NCI-H128 (cell line): ENCODE measurements around the gene DENND5B.
"Not testable (repeated sequence)": the region's sequence is repeated elsewhere in the genome, so short reads cannot be mapped to it uniquely, and the experiment has no call there.

Source experiments
- DNase-seq: peaks from one replicate; lab custom pipeline; 2025; ENCODE audit not compliant: unreplicated experiment; lab: John Stamatoyannopoulos, UW

DENND5B gene

DNA sequence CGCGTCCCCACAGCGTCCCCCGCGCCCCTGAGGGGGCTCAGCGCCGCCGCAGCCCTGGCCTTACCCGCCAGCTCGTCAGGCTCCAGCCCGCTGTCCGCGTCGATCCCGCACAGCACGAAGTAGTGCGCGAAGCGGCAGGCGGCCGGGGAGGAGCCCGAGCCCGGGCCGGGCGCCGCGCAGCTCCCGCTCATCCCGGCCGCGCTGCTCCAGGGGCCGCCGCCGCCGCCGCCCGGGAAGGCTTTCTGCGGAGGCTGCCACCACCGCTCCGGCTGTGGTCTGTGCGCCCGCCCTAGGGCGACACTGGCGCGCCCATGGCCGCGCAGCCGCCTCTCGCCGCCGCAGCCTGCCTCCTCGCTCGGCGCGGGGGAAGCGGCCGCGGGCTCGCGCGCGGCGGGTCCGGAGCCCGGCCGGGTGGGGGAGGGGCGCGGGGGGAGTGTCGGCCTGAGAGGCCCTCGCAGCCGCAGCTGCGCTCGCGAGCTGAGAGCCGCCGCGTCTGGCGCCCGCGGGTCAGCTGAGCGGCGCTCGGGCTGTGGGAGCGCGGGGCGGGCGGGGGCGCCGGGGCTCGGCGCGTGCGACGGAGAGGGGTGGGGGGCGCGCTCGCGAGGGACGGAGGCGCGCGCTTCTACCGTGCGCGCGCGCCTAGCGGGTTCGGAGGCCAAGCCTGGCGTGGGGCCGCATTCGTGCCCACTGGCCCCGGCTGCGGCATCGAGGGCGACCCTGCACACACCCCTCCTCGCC lies at the start of gene DENND5B:
Gene DENND5B, minus strand, starts transcription at position 495 of the 738 bp plus-strand sequence. Its CDS starts 304 bp downstream, at position 191.
- DNase-seq: peak; percentile 38

DNA sequence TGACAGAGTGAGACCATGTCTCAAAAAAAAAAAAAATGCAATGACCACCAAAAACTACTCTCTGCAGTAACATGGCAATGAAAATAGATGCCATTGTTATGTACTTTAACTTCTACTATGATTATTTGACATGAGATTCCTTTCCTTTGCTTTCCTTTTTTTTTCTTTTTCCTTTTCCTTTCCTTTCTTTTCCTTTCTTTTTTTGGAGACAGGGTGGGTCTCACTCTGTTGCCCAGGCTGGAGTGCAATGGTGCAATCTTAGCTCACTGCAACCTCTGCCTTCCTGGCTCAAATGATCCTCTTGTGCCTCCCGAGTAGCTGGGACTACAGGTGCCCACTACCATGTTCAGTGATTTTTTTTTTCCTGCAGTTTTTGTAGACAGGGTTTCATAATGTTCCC lies 43.7 kb upstream of the DENND5B start:
- DNase-seq: no peak

DNA sequence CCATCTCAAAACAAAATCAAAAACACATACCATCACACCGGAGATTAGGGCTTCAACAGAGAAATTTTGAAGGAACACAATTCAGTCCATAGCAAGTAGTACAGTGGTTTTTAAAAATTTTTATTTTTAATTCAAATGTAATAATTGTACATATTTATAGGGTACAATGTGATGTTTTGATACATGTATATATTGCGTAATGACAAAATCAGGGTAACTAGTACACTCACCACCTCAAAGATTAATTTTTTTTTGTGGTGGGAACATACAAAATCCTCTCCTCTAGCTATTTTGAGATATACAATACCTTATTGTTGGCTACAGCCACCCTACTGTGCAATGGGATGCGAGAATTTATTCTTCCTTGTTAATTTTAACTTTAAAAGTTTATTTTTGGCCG lies 42.5 kb upstream of the DENND5B start:
- no peak for DNase-seq

DNA sequence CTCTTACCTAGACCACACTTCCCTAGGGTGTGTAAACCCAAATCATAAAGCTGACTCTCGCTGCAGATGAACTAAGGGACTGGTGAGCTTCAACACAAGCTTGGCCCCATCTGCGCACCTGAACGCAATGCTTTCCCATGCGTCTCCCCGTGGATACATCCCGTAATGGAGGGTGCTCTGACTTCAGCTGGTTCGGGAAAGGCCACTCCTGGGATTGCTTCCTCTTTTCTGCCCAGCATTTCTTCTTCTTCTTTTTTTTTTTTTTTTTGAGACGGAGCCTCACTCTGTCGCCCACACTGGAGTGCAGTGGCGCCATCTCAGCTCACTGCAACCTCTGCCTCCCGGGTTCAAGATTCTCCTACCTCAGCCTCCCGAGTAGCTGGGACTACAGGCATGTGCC lies 40.9 kb upstream of the DENND5B start:
- DNase-seq: no peak

DNA sequence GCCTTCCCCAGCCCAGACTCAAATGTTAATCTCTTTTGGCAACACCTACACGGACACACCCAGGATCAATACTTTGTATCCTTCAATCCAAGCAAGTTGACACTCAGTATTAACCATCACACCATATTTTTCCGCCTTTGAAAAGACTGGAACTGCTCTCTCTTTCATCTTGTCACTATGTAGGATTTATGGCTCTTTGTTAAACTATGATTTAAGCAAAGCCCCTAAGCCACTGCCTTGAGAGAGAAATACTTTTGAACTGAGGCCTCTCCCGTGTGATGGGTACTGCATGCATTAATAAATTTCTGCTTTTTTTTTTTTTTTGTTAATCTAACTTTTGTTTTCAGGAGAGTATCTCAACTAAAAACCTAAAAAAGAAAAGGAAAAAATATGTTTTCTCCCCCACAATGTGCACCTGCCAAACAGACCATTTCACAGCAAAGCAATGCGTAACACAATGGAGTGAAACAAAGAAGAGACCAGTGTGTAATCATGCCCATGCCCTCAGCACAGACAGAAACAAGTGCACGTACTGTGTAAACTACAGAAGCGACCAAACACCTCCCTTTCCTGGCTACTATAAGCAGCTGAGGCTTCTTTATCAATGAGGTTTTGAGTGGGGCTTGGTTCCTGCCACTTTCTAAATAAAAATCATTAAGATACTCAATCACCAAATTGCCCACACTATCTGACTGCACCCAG lies 40.2 kb upstream of the DENND5B start:
- no peak for DNase-seq

DNA sequence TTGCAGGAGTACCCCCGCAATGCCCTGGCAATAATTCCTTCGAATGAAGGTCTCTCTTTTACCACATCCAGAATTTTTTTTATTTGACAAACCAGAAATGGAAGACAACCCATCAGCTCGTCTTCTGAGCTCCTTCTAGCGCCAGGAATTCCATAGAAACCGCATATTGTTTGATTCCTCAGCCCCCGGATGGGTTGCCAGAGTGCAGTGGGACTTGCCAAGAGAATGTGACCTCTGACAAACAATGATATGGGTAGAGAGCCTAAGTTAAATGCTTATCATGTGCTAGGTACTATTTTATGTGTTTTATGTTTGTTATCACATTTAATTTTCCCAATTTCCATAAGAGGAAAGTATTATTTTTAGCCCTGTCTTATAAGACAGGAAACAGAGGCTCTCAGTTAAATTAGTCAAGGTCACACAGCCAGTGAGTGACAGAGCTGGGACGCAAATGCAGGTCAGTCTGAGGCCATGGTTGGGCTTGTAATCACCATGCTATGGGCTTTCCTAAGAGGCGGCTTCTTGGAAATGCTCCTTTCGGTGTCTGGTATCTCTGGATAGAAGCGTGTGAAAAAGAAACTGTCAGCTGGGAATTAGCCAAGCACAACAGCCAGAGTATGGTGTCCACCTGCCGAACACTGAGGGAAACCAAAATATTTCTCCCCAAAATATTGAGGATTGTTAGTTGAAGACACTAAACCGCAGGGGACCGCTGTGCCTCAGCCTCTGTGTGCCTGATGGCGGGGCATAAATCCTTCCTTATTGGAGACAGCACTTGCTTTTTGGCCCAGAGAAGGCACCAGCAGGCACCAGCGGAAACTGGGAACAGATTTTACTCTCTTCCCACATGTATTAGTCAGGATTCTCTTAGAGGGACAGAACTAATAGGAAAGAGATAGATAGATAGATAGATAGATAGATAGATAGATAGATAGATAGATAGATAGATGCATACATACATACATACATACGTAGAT lies 39.1 kb upstream of the DENND5B start:
- no peak for DNase-seq

DNA sequence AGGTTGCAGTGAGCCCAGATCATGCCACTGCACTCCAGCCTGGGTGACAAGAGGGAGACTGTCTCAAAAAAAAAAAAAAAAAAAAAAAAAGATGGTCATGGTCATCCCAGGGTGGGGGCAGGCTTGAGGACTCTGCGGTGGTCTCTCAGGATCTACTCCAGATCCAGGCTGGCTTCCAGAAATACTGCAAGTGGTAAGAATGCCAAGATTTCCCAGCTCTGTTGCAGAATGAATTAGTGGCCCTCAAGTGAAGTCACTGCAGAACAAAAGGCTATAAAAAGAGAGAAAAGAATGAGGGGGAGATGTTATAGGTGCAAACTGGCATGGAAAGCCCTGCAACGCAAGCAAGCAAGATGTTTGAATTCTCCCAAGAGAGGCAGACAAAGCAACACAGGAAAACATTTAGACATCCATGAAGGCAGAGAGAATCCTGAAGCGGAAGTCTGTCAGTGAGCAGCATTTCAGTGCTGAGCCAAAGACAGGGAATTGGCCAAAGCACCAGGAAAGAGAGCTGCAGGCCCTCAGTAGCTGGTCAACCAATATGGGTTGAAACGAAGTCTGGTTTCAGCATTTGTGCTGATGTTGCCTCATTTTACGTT lies 36.6 kb upstream of the DENND5B start:
- DNase-seq: no peak

DNA sequence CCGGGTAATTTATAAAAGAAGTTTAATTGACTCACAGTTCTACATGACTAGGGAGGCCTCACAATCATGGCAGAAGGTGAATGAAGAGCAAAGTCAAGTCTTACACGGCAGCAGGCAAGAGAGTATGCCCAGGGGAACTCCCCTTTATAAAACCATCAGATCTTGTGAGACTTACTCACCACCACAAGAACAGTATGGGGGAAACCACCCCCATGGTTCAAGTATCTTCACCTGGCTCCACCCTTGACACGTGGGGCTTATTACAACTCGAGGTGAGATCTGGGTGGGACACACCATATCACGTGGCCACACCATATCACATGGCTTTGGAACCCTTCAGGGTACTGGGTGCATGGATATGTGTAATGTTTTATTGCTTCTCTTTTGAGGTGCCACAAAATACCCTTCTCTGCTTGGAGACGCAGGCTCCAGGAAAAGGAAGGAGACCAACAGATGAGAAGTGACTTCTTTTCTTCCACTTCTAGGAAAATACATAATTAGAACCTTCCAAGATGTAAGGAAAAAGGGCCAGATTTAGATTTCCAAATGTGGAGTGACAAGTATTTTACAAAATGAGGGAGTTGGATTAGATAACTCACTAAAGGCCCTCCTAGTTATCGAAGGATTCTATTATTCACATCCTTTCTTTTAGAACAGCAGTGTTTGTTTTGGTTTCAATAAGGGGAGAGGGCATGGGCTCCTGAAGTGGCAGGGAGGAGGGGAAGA lies 35.5 kb upstream of the DENND5B start:
- DNase-seq: no peak

DNA sequence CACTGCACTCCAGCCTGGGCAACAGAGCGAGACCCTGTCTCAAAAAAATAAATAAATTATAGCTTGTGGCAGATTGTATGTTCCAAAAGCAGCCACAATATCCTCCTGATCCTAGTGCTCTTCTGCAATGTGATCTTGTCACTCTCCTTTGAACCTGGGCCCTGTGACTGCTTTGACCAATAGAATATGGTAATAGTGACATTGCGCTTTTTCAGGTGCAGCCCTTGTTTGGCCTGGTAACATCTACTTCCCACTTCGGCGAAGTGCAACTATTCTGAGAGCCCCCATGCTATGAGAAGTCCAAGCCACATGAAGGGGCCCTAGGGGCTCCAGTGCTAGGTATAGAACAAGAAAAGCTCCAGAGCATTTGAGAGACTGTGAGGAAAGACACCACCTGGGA lies 31.1 kb upstream of the DENND5B start:
- no peak for DNase-seq

DNA sequence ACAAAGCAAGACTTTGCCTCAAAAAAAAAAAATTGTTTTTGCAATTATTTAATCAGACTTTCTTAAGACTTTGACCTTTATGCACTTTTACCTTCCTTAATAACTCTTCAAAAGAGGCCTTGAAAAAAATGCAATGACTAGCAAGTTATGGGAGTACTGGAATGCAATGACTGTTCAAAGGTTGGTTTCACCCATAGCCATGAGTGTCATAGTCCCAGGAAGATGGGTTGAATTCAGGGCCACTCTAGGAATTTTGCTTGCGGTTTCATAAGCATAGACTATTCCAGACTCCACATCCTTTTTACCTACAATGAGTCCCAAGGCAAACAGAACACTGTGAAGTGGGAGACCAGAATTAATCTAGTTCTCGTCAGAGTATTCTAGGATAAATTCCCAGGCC lies 29.4 kb upstream of the DENND5B start:
- DNase-seq: no peak

DNA sequence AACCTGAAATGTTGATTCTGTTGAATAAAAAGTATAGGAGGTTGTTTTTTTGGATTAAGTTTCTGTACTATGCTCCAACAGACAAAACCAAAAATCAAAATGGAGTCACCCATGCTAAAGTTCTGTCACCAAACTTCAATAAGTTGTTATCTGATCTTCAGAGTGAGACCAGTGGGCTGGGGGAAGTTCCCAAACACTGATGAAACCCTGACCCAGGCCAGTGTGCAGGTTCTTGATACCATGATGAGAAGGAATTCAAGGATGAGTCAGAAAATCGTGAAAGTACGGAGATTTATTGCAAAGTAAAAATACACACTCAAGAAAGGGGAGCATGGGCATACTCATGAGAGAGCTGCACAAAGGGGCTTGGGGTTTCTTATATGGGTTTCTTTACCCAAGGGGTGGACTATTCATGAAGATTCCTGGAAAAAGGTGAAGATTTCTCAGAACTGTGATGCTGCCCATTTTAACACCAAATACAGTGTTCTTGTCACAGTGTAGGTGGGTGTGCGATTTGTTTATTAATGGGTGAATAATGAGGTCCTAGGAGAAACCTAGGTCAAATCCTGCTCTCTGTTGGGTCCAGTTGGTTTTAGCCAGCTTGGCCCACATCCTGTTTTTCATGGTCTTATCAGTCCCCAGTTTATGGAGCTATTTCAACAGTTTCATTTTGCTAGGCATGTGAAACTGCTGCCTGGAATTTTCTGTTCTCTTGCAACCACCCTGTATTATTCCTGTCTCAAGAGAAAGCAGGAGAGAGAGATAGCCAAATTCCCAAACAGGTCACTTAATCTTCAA lies 27.5 kb upstream of the DENND5B start:
- no peak for DNase-seq

DNA sequence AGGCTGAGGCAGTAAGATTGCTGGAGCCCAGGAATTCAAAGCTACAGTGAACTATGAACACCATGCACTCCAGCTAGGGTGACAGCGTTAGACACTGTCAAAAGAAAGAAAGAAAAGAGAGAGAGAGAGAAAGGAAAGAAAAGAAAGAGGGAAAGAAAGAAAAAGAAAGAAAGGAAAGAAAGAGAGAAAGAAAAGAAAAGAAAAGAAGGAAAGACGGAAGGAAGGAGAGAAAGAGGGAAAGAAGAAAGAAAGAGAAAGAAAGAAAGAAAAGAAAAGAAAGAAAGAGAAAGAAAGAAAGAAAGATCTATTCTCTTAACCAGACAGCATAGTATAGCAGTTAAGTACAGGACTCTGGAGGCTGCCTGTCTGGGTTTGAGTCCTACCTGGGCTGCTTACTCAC lies 21.9 kb upstream of the DENND5B start:
- DNase-seq: no peak

DNA sequence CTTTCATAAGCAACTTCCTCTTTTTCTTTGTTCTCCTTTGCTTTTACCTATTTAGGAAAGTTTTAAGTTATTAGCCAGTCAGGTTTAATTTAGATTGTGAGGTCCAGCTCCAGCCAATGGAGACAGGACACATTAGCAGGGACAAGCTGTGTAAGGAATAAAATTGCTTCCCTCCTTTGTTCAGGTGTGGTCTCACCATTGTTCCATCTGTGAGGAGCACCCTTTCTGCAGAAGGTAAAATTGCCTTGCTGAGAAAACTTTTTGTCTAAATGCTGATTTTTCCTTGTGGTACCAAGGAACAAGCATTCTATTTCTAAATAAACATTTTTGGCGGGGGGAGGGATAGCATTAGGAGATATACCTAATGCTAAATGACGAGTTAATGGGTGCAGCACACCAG lies 17.4 kb upstream of the DENND5B start:
- not testable (repeated sequence) for DNase-seq

DNA sequence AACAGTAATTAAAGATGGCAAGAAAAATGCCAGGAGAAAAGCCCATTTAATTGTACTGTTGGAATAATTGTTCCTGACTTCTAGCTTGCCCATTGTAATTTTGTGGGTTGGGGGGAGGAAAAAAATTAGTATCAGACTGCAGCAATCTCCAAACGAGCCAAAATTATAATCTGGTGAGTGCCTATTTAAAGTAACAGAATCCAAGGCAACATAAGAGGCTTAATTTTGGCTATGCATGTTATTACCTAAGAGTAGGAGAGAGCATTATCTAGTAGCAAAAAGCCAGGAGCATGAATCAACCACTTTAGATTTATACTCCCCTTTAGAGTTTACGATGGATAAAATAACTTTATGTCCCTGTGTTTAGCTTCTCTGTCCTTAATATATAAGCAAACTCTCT lies 14.6 kb upstream of the DENND5B start:
- no peak for DNase-seq

DNA sequence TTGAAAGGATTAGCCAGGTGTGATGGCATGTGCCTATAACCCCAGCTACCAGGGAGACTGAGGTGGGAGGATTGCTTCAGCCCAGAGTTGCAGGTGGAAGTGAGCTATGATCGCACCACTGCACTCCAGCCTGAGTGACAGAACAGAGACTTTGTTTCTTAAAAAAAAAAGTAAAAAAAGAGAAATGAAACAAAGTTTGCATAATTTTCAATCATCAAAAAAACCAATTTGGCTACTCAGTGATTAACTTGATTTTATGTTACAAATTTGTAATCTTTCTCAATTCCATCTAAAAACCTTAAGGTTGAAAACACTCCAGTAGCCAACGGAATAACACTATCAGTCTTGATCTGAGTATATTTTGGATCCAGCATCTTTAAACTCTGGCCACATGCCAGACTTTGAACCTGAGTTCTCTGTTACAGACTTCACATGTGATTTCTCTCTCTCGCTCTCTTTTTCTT lies 12.6 kb upstream of the DENND5B start:
- no peak for DNase-seq

DNA sequence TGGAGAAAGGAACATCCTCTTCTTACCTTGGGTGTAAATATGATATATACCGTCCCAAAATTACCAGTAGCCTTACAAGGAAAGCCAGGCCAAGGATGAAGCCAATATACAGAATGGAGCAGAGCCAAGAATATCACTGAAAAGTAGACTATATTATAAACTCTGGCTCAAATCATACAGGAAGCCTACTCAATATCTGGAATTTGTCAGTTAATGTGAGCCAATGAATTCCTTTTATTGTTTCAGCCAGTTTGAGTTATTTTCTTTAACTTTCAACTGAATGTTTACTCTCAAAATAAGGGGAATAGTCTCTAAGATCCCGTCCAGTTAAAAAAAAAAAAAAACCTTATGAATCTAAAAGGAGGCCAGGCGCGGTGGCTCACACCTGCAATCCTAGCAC lies 9.8 kb upstream of the DENND5B start:
- no peak for DNase-seq

DNA sequence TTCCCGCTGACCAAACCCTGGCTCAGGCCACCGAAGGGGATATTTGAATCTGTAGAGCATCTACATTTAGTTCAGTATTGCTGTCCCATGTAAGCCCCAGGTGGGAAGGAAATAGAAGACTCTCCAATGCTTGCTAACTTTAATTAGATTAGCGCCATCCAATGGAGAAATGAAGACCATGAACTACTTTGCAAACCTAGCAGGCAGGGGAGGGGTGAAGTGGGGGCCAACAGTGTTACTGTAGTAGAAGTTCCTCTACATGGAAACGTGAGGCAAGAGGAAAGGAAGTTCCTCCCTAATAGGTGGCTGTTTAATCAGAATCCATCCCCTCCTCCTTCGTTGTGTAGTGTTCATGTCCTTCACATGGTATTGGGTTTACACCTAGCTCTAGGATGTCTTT lies 9.3 kb upstream of the DENND5B start:
- DNase-seq: no peak

DNA sequence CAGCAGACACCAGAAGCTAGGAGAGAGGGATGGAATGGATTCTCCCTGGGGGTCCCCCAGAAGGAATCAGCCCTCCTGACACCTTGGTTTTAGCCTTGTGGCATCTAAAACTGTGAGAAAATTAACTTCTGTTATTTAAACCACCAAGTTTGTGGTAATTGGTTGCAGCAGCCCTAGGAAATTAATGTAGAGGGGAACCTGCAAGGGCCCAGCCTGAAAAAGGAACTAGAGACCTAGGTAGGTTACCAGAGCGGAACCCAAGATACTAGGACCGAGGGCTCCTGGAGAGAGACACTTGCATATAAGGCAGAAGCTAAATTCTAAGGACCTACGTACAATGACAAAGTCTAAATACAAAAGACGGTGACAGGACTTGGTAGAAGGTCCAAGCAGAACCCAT lies 8.1 kb upstream of the DENND5B start:
- DNase-seq: no peak

DNA sequence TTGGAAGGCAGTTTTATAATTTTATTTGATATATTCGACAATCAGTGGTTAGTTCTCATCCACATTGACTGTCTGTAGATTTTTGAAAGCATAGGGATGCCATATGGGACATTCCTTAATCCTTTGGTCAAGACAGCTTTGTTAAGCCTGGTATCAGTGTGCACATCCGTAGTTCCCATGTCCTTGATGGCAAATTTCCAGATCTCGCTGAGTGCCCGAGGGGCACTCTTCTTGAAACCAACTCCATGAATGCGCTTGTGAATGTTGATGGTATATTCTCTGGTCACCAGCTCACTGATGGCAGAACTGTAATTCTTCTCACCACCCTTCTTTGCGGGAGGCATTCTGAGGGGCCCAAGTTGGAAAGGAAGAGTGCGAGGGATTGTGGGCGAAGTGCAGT lies 6.1 kb upstream of the DENND5B start:
- no peak for DNase-seq

DNA sequence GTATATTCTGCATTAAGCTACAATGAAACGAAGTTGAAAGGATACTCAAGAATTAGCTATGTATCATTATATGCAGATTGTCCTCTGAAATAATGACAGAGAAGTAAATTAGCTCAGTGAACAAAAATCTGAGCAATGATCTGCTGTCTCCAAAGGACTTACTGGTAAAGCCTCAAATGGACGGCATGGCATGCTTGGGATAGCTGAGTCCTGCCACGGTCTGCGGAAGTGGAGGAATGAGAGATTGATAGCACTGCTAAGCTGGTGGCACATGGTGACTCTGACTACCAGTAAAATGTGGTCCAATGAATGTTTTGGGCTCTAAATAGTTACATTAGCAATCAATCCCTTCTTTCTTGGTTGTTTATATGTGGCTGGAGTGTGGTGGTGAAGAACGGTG lies 3.7 kb upstream of the DENND5B start:
- no peak for DNase-seq
